Stomach smooth muscle (tissue), 2 donors: ENCODE measurements around the gene STOX2.

Experiments
- H3K27ac ChIP-seq: one replicate; pipeline ENCODE4 v1.7.0; 2013; ENCODE audit warnings: mild to moderate bottlenecking, low read length, inconsistent platforms
- H3K27me3 ChIP-seq, 2 donors: one replicate each; pipeline ENCODE4 v1.7.0; 2013; ENCODE audit warnings: low read length in 2 of 2; ENCODE audit not compliant: insufficient read depth in 2 of 2, control insufficient read depth in 1 of 2
- H3K36me3 ChIP-seq, 2 donors: one replicate each; pipeline ENCODE4 v1.7.0; 2013; ENCODE audit warnings: low read length in 2 of 2; ENCODE audit not compliant: control insufficient read depth in 2 of 2, insufficient read depth in 2 of 2
- H3K4me1 ChIP-seq: one replicate; pipeline ENCODE4 v1.7.0; 2013; ENCODE audit warnings: low read length; ENCODE audit not compliant: control insufficient read depth, insufficient read depth
- H3K4me3 ChIP-seq, 2 donors: one replicate each; pipeline ENCODE4 v1.7.0; 2013; ENCODE audit warnings: low read length in 2 of 2
- H3K9ac ChIP-seq, 2 donors: one replicate each; pipeline ENCODE4 v1.7.0; 2013; ENCODE audit warnings: low read length in 2 of 2, mild to moderate bottlenecking in 1 of 2
- H3K9me3 ChIP-seq, 2 donors: one replicate each; pipeline ENCODE4 v1.7.0; 2013; ENCODE audit warnings: low read length in 2 of 2; ENCODE audit not compliant: control insufficient read depth in 2 of 2
- donor health status: healthy.
- donor health status: Pancreatic carcinoma.

The STOX2 gene

DNA sequence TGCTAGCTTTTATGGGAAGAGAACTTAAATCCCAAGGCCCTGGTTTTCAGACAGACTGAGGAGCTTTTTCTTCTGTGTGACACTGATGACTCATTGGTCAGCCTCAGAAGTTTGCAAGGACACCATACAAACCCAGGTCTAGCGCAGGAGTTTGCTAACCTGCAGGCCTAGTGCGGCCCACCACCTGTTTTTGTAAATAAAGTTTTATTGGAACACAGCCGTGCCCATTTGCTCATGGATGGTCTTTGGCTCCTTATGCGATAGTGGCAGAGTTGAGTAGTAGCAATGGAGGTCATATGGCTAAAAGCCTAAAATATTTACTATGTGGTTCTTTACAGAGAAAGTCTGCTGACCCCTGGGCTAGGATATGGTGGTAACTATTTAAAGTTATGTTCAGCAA is 98.3 kb downstream of the STOX2 start:
- Histone ChIP-seq H3K27ac (no peak overlapping the region), H3K4me3 (no peak overlapping the region), H3K4me1 (no peaks in the 10 kb centered on the region), H3K9me3 (no peaks in the 10 kb centered on the region), H3K27me3 (no peaks in the 10 kb centered on the region), H3K9ac (no peak overlapping the region), H3K36me3 (peaks cover 0 to 2% of the 10 kb centered on the region in 2 donors)

DNA sequence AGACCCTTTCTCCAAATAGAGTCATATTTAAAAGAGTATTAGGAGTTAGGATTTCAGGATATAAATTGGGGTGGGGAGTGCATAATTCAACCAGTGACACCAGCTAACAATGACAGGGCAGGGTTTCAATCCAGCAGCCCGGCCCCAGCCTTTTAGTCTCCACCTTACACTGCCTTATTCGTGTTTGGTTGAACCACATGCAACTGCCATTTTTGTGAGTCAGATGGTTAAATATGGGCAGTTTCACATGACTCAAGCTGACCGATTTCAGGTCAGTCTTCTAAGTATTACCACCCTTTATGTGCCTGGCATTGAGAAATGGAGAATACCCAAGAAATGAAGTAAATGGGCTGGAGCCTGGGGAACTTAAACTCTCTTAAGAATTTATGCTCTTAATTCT is 102.8 kb downstream of the STOX2 start:
- H3K9ac ChIP-seq, result no peak overlapping the region
- H3K4me3 ChIP-seq, result no peak overlapping the region
- H3K9me3 ChIP-seq, result peaks cover 0 to 5% of the 10 kb centered on the region in 2 donors
- no peaks in the 10 kb centered on the region for H3K4me1 ChIP-seq
- H3K27ac ChIP-seq, result no peak overlapping the region
- H3K27me3 ChIP-seq, result no peaks in the 10 kb centered on the region
- H3K36me3 ChIP-seq, result peaks cover 2 to 7% of the 10 kb centered on the region in 2 donors

DNA sequence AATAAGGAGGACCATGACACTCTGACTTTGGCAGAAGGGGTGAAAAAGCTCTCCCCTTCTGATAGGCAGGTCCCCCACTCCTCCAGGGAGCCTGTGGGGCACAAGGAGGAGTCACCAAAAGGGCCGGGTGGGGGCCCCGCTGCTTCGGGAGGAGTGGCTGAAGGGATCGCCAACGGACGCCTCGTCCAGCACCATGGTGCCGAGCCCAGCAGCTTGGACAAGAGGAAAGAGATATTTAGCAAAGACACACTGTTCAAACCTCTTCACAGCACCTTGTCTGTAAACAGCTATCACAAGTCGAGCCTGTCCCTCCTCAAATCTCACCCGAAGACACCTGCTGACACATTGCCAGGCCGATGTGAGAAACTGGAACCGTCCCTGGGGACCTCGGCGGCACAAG is 105.6 kb downstream of the STOX2 start:
- Histone ChIP-seq H3K4me3 (no peak overlapping the region), H3K9ac (no peak overlapping the region), H3K9me3 (peaks cover 0 to 5% of the 10 kb centered on the region in 2 donors), H3K4me1 (no peaks in the 10 kb centered on the region), H3K27ac (no peak overlapping the region), H3K36me3 (peaks cover 2 to 7% of the 10 kb centered on the region in 2 donors), H3K27me3 (no peaks in the 10 kb centered on the region)

DNA sequence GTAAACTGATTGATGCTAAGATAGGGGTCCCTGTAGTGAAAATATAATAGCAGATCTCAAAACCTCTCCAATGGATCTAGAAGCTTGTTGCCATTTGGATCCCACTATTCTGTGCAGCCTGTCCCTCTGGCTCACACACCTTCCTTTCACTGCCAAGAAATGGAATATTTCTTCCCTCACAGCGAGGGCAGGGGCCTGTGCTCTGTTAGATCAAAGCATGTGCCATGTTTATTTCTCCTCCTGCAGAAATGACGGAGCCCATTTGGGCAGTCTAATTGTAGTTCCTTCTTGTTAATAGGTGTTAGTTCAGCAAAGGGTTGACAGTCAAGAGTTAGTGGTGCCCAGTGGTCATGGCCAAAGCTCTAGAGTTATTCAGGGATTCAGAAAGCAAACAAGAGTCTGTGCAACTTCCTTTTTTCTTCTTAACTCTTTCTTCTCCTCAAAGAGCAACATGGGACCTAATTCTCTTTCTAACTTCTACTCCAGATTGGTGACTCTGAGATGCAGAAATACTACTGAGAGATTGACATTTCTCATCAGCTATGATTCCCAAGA is 106.8 kb downstream of the STOX2 start:
- Histone ChIP-seq H3K9ac (no peak overlapping the region), H3K36me3 (peaks cover 2 to 7% of the 10 kb centered on the region in 2 donors), H3K27me3 (no peaks in the 10 kb centered on the region), H3K27ac (no peak overlapping the region), H3K4me1 (no peaks in the 10 kb centered on the region), H3K4me3 (no peak overlapping the region), H3K9me3 (peaks cover 0 to 5% of the 10 kb centered on the region in 2 donors)

DNA sequence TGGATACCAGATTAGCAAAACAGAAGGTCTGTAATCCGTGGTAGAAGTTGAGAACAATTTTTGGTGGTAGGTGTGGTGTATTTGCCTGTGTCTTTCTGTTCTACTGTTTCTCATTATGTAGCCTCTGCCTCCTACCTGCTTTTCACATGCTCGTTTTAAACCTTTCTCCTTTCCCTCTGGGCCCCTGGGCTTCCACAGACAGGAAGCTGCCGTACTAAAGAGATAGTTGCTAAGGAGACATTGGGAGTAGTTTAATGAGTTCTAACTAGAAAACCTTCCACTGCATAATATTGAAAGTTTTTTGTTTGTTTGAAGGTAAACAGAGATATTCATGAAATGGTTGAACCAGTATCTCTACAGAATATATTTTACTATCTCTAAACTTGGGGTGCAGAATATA is 107.8 kb downstream of the STOX2 start:
- peaks cover 0 to 5% of the 10 kb centered on the region in 2 donors for H3K9me3 ChIP-seq
- no peak overlapping the region for H3K4me3 ChIP-seq
- H3K9ac ChIP-seq, result no peak overlapping the region
- H3K4me1 ChIP-seq, result no peaks in the 10 kb centered on the region
- no peaks in the 10 kb centered on the region for H3K27me3 ChIP-seq
- peaks cover 2 to 7% of the 10 kb centered on the region in 2 donors for H3K36me3 ChIP-seq
- H3K27ac ChIP-seq, result no peak overlapping the region

DNA sequence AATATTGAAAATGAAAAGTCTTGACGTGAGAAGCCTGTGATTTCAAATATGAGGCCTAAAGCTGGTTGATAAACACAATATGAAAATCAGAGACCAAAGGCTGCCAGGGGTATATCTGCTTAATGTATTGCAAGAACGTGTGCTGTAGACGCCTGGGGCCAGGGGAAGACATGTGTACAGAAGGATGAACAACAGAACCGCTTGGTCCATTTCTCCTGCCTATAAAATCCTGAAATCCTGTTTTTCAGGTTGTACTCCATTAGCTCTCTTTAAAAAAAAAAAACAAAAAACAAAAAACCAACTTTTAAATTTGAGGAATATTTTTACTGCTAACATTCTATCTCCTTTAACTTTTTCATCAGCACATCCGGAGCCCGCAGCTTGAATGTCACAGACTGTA is 109.2 kb downstream of the STOX2 start:
- no peak overlapping the region for H3K4me3 ChIP-seq
- no peak overlapping the region for H3K27ac ChIP-seq
- H3K27me3 ChIP-seq, result no peaks in the 10 kb centered on the region
- H3K9me3 ChIP-seq, result peaks cover 0 to 5% of the 10 kb centered on the region in 2 donors
- peaks cover under 1 to 5% of the 10 kb centered on the region in 2 donors for H3K36me3 ChIP-seq
- no peak overlapping the region for H3K9ac ChIP-seq
- no peaks in the 10 kb centered on the region for H3K4me1 ChIP-seq

DNA sequence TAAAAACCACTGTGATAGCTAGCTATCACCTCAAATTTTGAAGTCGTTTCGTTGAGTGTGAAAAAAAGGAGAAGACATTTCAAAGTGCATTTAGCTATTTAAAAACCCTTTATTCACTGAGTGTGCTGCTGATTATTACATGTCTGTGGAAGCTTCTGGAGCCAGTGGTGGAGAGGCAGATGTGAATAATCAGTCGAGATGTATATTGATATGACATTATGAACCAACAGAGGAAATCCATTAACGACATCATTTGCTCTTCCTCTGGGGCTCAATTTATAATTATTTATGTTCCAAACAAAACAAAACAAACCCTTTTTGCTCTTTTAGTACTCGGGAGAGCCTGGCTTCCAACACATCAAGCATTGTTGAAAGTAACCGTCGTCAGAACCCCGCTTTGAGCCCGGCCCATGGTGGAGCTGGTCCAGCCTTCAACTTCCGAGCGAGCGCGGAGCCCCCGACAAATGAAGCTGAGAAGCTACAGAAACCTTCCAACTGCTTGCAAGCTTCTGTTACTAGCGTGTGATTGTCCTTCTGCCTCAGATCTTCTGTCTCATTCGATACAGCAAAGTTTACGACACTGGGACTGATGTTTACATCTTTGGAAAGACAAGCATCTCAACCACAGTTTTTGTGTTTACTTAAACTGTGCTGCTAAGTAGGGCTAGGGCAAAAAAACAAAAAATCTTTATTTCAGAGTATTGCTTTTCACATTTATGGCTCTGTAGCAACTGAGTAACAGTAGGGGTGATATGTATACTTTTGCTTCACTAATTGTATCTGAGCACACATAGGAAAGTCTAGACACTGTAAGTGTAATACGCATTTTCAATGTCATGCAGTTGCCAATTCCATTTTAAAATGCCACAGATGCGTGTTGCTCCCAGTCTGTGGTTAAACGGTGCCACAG is 111.9 kb downstream of the STOX2 start:
- peak overlapping the region; percentile 44 to 66 for H3K4me3 ChIP-seq
- peak overlapping the region; percentile 56 for H3K27ac ChIP-seq
- H3K9ac ChIP-seq, result peak overlapping the region in 1 of 2 donors; percentile 58

DNA sequence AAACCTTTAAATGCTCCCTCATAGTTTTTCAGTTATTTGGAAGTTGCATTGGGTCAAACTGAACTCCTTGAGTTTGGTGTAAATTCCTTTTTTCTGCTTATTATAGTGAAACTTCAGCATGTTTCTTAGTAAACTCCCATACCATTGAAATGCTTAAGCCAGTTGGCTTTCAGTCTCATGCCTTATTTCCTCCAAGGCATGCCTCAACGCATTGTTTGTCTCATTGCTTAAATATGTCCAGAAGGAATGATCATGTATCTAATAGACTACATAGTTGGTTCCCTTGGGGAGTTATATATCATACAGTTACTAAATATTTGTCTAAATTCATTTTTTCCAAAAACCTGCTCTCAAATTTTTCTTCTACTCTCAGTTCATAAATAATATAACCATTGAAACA is 114.0 kb downstream of the STOX2 start:
- no peaks in the 10 kb centered on the region for H3K4me1 ChIP-seq
- no peaks in the 10 kb centered on the region for H3K9me3 ChIP-seq
- H3K9ac ChIP-seq, result no peak overlapping the region
- H3K27ac ChIP-seq, result no peak overlapping the region
- H3K27me3 ChIP-seq, result no peaks in the 10 kb centered on the region
- no peaks in the 10 kb centered on the region for H3K36me3 ChIP-seq
- no peak overlapping the region for H3K4me3 ChIP-seq

More for the DNA sequence above, 111.9 kb downstream of the STOX2 start:
- no peaks in the 10 kb centered on the region for H3K9me3 ChIP-seq
- no peaks in the 10 kb centered on the region for H3K36me3 ChIP-seq
- no peaks in the 10 kb centered on the region for H3K27me3 ChIP-seq
- H3K4me1 ChIP-seq, result no peaks in the 10 kb centered on the region

DNA sequence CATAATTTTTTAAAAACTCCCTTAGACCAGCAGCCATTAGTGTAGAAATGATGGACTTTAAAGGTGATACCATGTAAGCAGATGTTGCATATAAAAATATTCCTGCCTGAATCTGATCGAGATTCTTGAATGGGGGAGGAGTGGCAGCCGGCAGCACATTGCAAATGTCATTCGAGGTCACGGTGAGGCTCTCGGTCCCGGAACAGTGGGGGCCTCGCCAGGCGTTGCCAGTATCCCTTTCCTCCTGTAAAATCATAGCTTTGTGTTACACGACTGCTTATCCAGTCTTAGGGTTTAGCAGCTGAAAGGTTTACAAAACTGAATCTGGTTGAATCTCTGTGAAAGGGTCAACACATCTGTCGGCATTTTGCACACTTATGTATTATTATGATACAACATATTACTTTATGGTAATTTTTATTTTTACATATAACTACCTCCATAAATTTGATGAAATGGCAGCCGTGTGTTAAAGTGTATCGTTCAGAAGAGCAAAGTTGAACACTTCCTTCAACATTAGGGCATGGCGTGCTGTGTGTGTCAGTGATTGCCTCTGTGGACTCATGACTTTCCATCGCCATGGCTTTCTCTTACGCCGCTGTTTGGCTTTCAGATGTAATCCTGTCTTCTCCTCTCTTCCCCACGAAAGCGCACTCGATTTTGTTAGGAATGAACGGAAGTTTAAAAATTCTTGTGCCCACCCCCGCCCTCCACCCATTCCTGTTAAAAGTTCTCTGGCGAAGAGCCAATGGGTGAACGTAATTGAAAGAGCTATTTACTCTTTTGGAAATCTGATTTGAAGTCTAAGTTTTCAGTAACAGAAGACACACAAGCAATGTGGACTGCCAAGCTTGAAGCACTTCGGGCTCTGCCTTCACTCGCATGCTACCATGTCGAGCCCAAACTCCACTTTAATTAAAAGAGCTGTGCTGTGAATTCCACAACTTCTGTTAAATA is 114.8 kb downstream of the STOX2 start:
- Histone ChIP-seq H3K36me3 (no peaks in the 10 kb centered on the region), H3K27ac (no peak overlapping the region), H3K9ac (no peak overlapping the region), H3K27me3 (no peaks in the 10 kb centered on the region), H3K4me3 (no peak overlapping the region), H3K9me3 (no peaks in the 10 kb centered on the region), H3K4me1 (no peaks in the 10 kb centered on the region)

DNA sequence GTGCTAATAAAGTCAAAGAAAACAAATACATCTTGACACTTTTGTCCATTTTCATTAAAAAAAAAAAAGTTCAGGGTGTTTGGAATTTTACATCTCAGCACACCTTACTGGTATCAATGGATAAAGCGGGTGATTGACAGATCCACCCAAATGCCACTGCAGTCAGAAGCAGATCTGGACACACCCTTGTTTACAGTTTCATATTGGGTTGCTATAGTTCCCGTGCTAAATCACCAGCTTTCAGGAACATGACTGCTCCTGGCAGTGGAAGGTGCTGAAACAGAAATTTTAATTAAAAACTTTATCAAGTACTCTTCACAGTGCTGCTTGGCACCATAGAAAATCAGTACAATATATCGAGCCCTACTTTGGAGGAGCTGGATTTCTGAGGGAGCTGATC is 116.3 kb downstream of the STOX2 start:
- no peak overlapping the region for H3K4me3 ChIP-seq
- H3K9me3 ChIP-seq, result no peaks in the 10 kb centered on the region
- H3K27ac ChIP-seq, result no peak overlapping the region
- H3K27me3 ChIP-seq, result no peaks in the 10 kb centered on the region
- no peak overlapping the region for H3K9ac ChIP-seq
- no peaks in the 10 kb centered on the region for H3K4me1 ChIP-seq
- H3K36me3 ChIP-seq, result no peaks in the 10 kb centered on the region
